Spleen (tissue), 11 donors: Measurements from ENCODE around the gene RIMBP2. TPM values are rescaled to one million over a fixed set of nuclear protein-coding genes. Genes with fewer than 3 reads are reported as not detected.

Experiments
- DNase-seq: peaks from one replicate; pipeline ENCODE4 v3.0.0-alpha.2; 2020
- H3K27ac ChIP-seq, 8 donors: fragments of 200-600 bp; sonication (generic) in 7 of 8; 1 replicate in 4 of 8; 2 replicates in 4 of 8; pipeline versions ENCODE4 v1.5.0 to v1.8.0; 2016 to 2021; ENCODE audit warnings: inconsistent platforms in 4 of 8, mild to moderate bottlenecking in 4 of 8, moderate library complexity in 1 of 8
- H3K27me3 ChIP-seq, 7 donors: fragments of 200-600 bp; sonication (generic) in 6 of 7; replicated peaks in 1 of 7; 1 replicate in 4 of 7; 2 replicates in 3 of 7; pipeline versions ENCODE4 v1.5.0 to v1.8.0; 2016 to 2021; ENCODE audit warnings: inconsistent platforms in 3 of 7, mild to moderate bottlenecking in 1 of 7
- H3K36me3 ChIP-seq, 6 donors: fragments of 200-600 bp; sonication (generic) in 5 of 6; 1 replicate in 4 of 6; 2 replicates in 2 of 6; pipeline versions ENCODE4 v1.5.0 to v1.8.0; 2016 to 2021; ENCODE audit warnings: inconsistent platforms in 2 of 6
- H3K4me1 ChIP-seq, 6 donors: fragments of 200-600 bp; sonication (generic) in 5 of 6; 1 replicate in 3 of 6; 2 replicates in 3 of 6; pipeline versions ENCODE4 v1.5.0 to v1.8.0; 2016 to 2021; ENCODE audit warnings: inconsistent platforms in 3 of 6
- H3K4me3 ChIP-seq, 8 donors: fragments of 200-600 bp; sonication (generic) in 7 of 8; 1 replicate in 4 of 8; 2 replicates in 4 of 8; pipeline versions ENCODE4 v1.5.0 to v1.8.0; 2016 to 2021; ENCODE audit warnings: inconsistent platforms in 4 of 8, mild to moderate bottlenecking in 4 of 8, moderate library complexity in 2 of 8
- H3K9me3 ChIP-seq, 8 donors: fragments of 200-600 bp; sonication (generic) in 7 of 8; 1 replicate in 4 of 8; 2 replicates in 4 of 8; pipeline versions ENCODE4 v1.5.0 to v1.8.0; 2016 to 2021; ENCODE audit warnings: inconsistent platforms in 4 of 8
- POLR2A ChIP-seq, 3 donors: fragments of 450-650 bp; IDR thresholded peaks; one replicate each; pipeline ENCODE4 v1.5.1; 2017; ENCODE audit warnings: antibody characterized with exemption in 3 of 3, mild to moderate bottlenecking in 1 of 3
- POLR2AphosphoS5 ChIP-seq, 3 donors: sonication (generic); formaldehyde crosslinking; IDR thresholded peaks; one replicate each; pipeline ENCODE4 v1.5.1; 2017; ENCODE audit warnings: antibody characterized with exemption in 3 of 3
- WGBS, 5 donors: extraction: QIAGEN DNeasy Blood & Tissue Kit in 3 of 5; methylation state at CpG; one replicate each; pipeline versions ENCODE4 v1.1.5 to v1.1.7; 2013 to 2018; 5-methylcytosine and 5-hydroxymethylcytosine counted together
- intact Hi-C: fragments of 100-400 bp; cut with DNase I; formaldehyde crosslinking; loops from one replicate; pipeline ENCODE4 v1.15.0; 2023; ENCODE audit warnings: low total_unique reads
- polyA plus RNA-seq, 3 donors: library from polyadenylated mRNA; stranded (reverse); fragments of 200-250 nt; gene quantifications; one replicate each; pipeline ENCODE4 v1.2.1, GENCODE V29; 2013
- total RNA-seq, 7 donors: library from RNA; depleted of rRNA in 3 of 7; stranded (reverse); fragments of >200 nt in 3 of 7; fragmentation: NEBNext Ultra II Directional in 4 of 7; extraction: Animal tissue kit (Norgen Biotek cat#: 25700) in 4 of 7; gene quantifications; one replicate each; pipeline versions ENCODE4 v1.1.0 to v1.2.1, GENCODE V29; 2016 to 2021
- TF ChIP-seq, protein P1 (sequence below), 11 experiments: fragments of 200-600 bp in 7 of 11; fragments of 450-650 bp in 4 of 11; sonication (generic) in 4 of 11; IDR thresholded peaks in 8 of 11; conservative IDR thresholded peaks in 3 of 11; 1 replicate in 7 of 11; 2 replicates in 4 of 11; pipeline versions ENCODE4 v1.4.0 to v1.8.0; 2016 to 2021; ENCODE audit warnings: antibody characterized with exemption in 11 of 11, inconsistent platforms in 4 of 11, mild to moderate bottlenecking in 1 of 11
- donor health status: healthy with polysubstance abuse.
- donor health status: DM: no; HTN: no; CAD: no; lungs with moderate emphysema.
- donor health status: DM: no; HTN: no; CAD: no.
- donor health status: Bipolar disorder and iron deficiency.
- donor health status: healthy.
- donor health status: DM: no; HTN: no; CAD: no.
- donor health status: DM: yes; HTN: yes; CAD: no.

RIMBP2 gene
- total and polyA plus RNA-seq, 10 donors, result 0.05 to 5.2 (median 0.95) TPM

DNA sequence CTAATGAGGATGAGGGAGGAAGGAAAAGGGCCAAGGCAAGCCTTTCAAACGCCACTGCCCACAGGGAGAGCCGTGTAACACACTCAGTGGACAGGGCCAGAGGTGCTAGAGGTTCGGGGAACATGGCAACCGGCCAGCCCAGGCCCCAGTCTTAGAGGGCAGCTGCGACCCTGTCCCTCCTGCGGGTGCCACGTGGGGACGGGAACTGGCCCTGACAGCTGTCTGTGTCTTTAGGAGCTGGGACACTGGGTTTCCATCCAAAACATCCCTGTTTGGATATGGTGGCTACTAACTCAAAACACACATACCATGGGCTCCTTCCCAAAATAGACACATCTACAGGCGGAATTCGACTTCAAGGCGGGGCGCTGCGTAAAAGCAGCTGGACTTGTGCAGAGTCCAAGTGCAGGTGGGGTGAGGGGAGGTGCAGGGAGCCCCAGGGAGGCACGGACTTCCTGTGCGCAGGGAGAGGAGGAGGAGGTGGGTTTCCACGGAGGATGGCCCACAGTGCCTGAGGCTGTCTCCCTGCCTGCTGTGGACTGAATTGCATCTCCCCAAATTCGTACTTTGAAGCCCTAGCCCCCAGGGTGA is 193.8 kb downstream of the RIMBP2 start:
- no peak overlapping the region for H3K27ac ChIP-seq
- TF ChIP-seq, protein P1, sequence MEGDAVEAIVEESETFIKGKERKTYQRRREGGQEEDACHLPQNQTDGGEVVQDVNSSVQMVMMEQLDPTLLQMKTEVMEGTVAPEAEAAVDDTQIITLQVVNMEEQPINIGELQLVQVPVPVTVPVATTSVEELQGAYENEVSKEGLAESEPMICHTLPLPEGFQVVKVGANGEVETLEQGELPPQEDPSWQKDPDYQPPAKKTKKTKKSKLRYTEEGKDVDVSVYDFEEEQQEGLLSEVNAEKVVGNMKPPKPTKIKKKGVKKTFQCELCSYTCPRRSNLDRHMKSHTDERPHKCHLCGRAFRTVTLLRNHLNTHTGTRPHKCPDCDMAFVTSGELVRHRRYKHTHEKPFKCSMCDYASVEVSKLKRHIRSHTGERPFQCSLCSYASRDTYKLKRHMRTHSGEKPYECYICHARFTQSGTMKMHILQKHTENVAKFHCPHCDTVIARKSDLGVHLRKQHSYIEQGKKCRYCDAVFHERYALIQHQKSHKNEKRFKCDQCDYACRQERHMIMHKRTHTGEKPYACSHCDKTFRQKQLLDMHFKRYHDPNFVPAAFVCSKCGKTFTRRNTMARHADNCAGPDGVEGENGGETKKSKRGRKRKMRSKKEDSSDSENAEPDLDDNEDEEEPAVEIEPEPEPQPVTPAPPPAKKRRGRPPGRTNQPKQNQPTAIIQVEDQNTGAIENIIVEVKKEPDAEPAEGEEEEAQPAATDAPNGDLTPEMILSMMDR (IDR thresholded peaks at IDR 0.05 in 8 of 11, conservative IDR thresholded peaks at IDR 0.05 in 3 of 11), result no peak
- TF ChIP-seq POLR2AphosphoS5 (IDR thresholded peaks at IDR 0.05) (no peak), POLR2A (IDR thresholded peaks at IDR 0.05) (no peak)
- no peaks in the 10 kb centered on the region for H3K36me3 ChIP-seq
- H3K4me1 ChIP-seq, result no peaks in the 10 kb centered on the region
- no peak overlapping the region for H3K4me3 ChIP-seq
- H3K9me3 ChIP-seq, result peaks cover 0 to 21% (median 0%) of the 10 kb centered on the region in 8 donors
- WGBS, 5 donors, result 68 to 78% (median 72%) methylated on average over 17 of the region's 17 CpGs
- intact Hi-C loops, result no loop called here
- peaks cover 0 to 17% (median 0%) of the 10 kb centered on the region in 7 donors for H3K27me3 ChIP-seq
- DNase-seq, result no peak

DNA sequence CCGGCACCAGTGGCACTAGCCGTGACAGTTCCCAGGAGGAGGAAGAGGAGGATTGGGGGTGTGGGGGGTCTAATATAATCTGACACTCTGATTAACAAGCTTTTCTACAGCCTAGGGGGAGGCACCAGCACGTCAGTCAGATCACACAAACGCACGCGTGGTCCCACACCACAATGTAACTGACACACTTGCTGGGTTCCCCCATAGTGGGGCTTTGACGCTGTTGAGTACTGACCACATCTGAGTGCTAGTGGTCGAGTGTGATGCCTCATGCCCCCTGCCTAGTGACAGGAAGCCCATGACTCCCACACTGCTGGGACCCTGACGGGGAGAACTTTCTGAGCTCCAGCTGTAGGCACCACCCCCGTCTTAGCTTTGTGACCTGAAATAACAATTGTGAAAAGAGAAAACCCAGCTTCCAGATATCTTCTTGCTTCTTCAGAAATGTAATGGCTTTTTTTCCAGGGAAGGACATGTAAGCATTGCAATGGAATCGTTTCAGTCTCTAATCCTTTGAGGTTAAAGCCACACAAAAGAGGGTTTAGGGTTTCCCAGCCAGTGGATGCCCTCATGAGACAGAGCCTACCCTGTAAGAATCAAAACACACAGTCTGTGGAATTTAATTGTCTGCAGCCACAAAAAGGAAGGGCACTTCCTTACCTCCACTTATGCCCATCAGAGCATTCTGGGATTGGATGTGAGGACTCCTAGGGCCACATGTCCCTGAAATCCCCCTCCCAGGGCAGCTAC is 194.5 kb downstream of the RIMBP2 start:
- H3K27ac ChIP-seq, result no peak overlapping the region
- H3K36me3 ChIP-seq, result no peaks in the 10 kb centered on the region
- 58 to 80% (median 69%) methylated on average over 5 to 11 of the region's 11 CpGs for WGBS, 5 donors
- intact Hi-C loops, result no loop called here
- no peak for TF ChIP-seq POLR2AphosphoS5 (IDR thresholded peaks at IDR 0.05)
- TF ChIP-seq, protein P1 (IDR thresholded peaks at IDR 0.05 in 8 of 11, conservative IDR thresholded peaks at IDR 0.05 in 3 of 11), result no peak
- TF ChIP-seq POLR2A (IDR thresholded peaks at IDR 0.05), result no peak
- no peak for DNase-seq
- peaks cover 0 to 28% (median 0%) of the 10 kb centered on the region in 8 donors for H3K9me3 ChIP-seq
- H3K4me1 ChIP-seq, result no peaks in the 10 kb centered on the region
- H3K4me3 ChIP-seq, result no peak overlapping the region
- peaks cover 0 to 17% (median 0%) of the 10 kb centered on the region in 7 donors for H3K27me3 ChIP-seq

DNA sequence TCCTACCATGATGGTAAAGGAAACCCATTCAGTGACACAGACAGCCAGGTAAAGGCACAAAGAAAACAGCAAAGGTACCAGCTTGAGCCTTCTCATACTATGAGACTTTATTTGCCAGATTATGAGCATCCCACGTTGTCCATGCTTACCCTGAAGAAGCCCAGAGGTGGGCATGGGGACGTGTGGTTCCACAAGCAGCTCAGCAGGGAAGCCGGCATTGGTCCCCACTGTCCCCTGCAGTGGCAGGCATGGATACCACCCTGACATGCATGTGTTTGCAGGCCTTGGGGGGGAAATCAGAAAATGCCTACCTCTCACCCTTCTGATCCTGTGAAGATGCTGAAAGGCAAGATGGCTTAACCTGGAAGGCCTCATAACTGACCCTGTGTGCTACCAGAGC is 195.3 kb downstream of the RIMBP2 start:
- peaks cover 0 to 17% (median 0%) of the 10 kb centered on the region in 7 donors for H3K27me3 ChIP-seq
- 43 to 71% (median 65%) methylated on average over 3 of the region's 3 CpGs for WGBS, 5 donors
- no peak overlapping the region for H3K27ac ChIP-seq
- H3K9me3 ChIP-seq, result peaks cover 0 to 36% (median 5%) of the 10 kb centered on the region in 8 donors
- DNase-seq, result no peak
- TF ChIP-seq POLR2A (IDR thresholded peaks at IDR 0.05), result no peak
- TF ChIP-seq, protein P1 (IDR thresholded peaks at IDR 0.05 in 8 of 11, conservative IDR thresholded peaks at IDR 0.05 in 3 of 11), result no peak
- TF ChIP-seq POLR2AphosphoS5 (IDR thresholded peaks at IDR 0.05), result no peak
- intact Hi-C loops, result no loop called here
- H3K4me3 ChIP-seq, result no peak overlapping the region
- H3K4me1 ChIP-seq, result no peaks in the 10 kb centered on the region
- no peaks in the 10 kb centered on the region for H3K36me3 ChIP-seq

DNA sequence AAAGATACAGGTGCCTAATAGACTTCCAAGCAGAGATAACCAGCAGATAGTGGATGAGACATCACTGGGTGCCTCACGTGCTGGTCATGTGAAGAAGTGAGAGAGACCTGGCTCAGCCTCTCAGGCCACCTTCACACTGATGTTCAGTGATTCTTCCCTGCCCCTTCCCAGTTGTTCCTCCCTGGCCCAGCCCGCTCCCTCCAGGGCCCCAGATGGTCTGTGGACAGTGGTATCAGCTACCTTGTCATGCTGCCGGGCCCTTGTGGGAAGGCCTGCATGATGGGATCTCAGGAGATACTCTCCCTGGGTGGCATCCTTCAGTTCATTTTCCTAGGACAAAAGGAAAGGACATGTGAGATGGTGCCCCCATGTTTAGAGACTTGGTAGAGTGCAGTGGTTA is 198.5 kb downstream of the RIMBP2 start:
- H3K36me3 ChIP-seq, result no peaks in the 10 kb centered on the region
- TF ChIP-seq, protein P1 (IDR thresholded peaks at IDR 0.05 in 8 of 11, conservative IDR thresholded peaks at IDR 0.05 in 3 of 11), result no peak
- TF ChIP-seq POLR2AphosphoS5 (IDR thresholded peaks at IDR 0.05), result no peak
- no peak overlapping the region for H3K27ac ChIP-seq
- no peak for DNase-seq
- peaks cover 0 to 43% (median 11%) of the 10 kb centered on the region in 8 donors for H3K9me3 ChIP-seq
- WGBS, 5 donors, result 76 to 94% (median 84%) methylated on average over 3 of the region's 3 CpGs
- H3K27me3 ChIP-seq, result peaks cover 0 to 14% (median 0%) of the 10 kb centered on the region in 7 donors
- no peak overlapping the region for H3K4me3 ChIP-seq
- no peaks in the 10 kb centered on the region for H3K4me1 ChIP-seq
- intact Hi-C loops, result no loop called here
